Panc1 (cell line): ENCODE results near the gene TALDO1.

Source experiments
- CTCF ChIP-seq: fragments of 450-650 bp; IDR thresholded peaks from 2 replicates; pipeline ENCODE4 v1.5.1; 2017; ENCODE audit warnings: mild to moderate bottlenecking
- POLR2AphosphoS5 ChIP-seq: IDR thresholded peaks from 2 replicates; pipeline ENCODE4 v1.6.1; 2012; ENCODE audit warnings: mild to moderate bottlenecking, low read depth, low read length, moderate library complexity
- REST ChIP-seq, 2 experiments: IDR thresholded peaks; 2 replicates each; pipeline ENCODE4 v1.6.1; 2011 to 2012; ENCODE audit warnings: low read depth in 2 of 2, control low read depth in 1 of 2, low read length in 1 of 2, mild to moderate bottlenecking in 1 of 2, moderate library complexity in 1 of 2; ENCODE audit not compliant: insufficient read depth in 1 of 2
- SIN3A ChIP-seq: IDR thresholded peaks from 2 replicates; pipeline ENCODE4 v1.6.1; 2012; ENCODE audit warnings: low read depth, mild to moderate bottlenecking, low read length, moderate library complexity, borderline replicate concordance; ENCODE audit not compliant: insufficient read depth
- TCF7L2 ChIP-seq: IDR thresholded peaks from 2 replicates; pipeline ENCODE4 v1.6.1; 2011; ENCODE audit warnings: mild to moderate bottlenecking, low read depth, low read length, inconsistent platforms

DNA sequence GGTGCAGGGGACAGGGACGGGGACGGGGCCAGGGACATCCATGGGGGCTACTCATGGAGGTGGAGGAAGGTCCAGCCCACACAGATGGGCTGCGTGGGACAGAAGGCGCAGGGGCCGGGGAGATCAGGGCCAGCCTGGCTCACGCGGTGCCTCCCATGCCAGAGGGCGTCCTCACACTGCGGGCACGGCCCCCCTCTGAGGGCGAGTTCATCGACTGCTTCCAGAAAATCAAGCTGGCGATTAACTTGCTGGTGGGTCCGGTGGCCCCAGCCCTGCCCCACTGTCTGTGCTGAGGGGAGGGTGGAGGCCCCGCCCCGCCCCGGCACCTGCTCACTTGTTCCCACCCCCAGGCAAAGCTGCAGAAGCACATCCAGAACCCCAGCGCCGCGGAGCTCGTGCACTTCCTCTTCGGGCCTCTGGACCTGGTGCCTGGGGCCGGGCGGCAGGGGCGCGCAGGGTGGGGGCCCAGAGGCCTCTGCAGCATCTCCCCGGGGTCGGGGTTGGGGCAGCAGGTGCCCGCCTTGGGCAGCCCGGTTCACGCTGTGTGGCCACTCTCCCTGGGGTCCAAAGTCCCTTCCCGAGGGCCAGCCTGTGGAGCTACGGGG, 25.4 kb upstream of the TALDO1 start:
- no peak for TF ChIP-seq POLR2AphosphoS5
- no peak for TF ChIP-seq CTCF
- no peak for TF ChIP-seq REST (IDR thresholded peaks at IDR 0.05; ENCODE audit: insufficient read depth in 1 of 2, low read depth in 2 of 2, low read length in 1 of 2)
- no peak for TF ChIP-seq SIN3A
- no peak for TF ChIP-seq TCF7L2
